Spleen (tissue), 7 donors: Measurements from ENCODE around the gene CFAP74.

Source experiments
- POLR2A ChIP-seq, 3 donors: fragments of 450-650 bp; IDR thresholded peaks; one replicate each; pipeline ENCODE4 v1.5.1; 2017; ENCODE audit warnings: antibody characterized with exemption in 3 of 3, mild to moderate bottlenecking in 1 of 3
- TF ChIP-seq, protein P1 (sequence below), 11 experiments: fragments of 200-600 bp in 7 of 11; fragments of 450-650 bp in 4 of 11; sonication (generic) in 4 of 11; IDR thresholded peaks in 8 of 11; conservative IDR thresholded peaks in 3 of 11; 1 replicate in 7 of 11; 2 replicates in 4 of 11; pipeline versions ENCODE4 v1.4.0 to v1.8.0; 2016 to 2021; ENCODE audit warnings: antibody characterized with exemption in 11 of 11, inconsistent platforms in 4 of 11, mild to moderate bottlenecking in 1 of 11
- donor health status: DM: no; HTN: no; CAD: no; lungs with moderate emphysema.
- donor health status: DM: no; HTN: no; CAD: no.
- donor health status: DM: no; HTN: no; CAD: no.

DNA sequence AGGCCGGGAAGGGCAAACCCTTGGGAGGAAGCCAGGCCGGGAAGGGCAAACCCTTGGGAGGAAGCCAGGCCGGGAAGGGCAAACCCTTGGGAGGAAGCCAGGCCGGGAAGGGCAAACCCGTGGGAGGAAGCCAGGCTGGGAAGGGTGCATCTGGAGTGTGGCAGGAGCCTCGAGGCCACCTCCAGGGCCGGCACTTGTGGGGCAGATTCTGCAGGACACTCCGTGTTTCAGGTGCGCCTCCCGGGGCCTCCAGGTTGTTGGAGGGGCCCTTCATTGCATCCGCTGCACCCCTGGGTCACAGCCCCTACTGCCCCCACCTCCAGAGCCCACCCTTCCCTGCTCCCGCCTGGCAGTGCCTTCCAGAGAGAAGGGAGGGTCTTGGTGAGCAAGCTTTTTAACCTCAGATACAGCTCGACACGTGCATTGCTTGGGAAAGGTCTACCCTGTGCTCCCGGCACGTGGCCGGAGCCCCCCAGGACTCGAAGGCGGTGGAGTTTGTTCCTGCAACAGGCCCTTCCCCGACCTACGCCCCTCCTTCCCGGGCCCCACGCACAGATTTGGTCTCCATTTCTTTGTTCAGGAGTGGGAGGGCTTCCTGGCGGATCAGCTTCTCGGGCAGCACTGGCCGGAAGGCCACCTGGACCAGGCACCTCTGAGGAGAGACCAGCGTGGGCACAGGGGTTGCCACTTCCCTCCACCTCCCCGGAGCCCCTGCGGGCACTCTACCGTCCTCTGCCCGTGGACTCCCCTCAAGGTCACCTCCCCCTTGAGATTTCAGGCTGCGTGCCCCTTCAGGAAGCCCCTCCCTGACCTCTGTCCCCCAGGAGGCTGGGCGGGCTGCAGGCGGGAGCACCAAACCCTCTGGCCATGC, 75.1 kb downstream of the CFAP74 start:
- TF ChIP-seq, protein P1, sequence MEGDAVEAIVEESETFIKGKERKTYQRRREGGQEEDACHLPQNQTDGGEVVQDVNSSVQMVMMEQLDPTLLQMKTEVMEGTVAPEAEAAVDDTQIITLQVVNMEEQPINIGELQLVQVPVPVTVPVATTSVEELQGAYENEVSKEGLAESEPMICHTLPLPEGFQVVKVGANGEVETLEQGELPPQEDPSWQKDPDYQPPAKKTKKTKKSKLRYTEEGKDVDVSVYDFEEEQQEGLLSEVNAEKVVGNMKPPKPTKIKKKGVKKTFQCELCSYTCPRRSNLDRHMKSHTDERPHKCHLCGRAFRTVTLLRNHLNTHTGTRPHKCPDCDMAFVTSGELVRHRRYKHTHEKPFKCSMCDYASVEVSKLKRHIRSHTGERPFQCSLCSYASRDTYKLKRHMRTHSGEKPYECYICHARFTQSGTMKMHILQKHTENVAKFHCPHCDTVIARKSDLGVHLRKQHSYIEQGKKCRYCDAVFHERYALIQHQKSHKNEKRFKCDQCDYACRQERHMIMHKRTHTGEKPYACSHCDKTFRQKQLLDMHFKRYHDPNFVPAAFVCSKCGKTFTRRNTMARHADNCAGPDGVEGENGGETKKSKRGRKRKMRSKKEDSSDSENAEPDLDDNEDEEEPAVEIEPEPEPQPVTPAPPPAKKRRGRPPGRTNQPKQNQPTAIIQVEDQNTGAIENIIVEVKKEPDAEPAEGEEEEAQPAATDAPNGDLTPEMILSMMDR (IDR thresholded peaks at IDR 0.05 in 8 of 11, conservative IDR thresholded peaks at IDR 0.05 in 3 of 11) = no peak
- TF ChIP-seq POLR2A (IDR thresholded peaks at IDR 0.05) = no peak
